Skin of body (tissue), 2 donors: ENCODE results near the gene TIMP2. TPM values are rescaled to one million over a fixed set of nuclear protein-coding genes. Genes with fewer than 3 reads are reported as not detected.
A peak's percentile ranks its signal among the peaks of the same experiment; 100 is the strongest.
"Not testable (repeated sequence)": the region's sequence is repeated elsewhere in the genome, so short reads cannot be mapped to it uniquely, and the experiment has no call there.

Experiments
- DNase-seq: peaks from one replicate; lab custom pipeline; 2025; lab: John Stamatoyannopoulos, UW
- total RNA-seq: library from RNA; depleted of rRNA; stranded (reverse); fragments of >200 nt; gene quantifications from one replicate; pipeline ENCODE4 v1.2.3, GENCODE V29; 2014

The TIMP2 gene
- total RNA-seq, 1 donor from 2014 or later, result 101 TPM

DNA sequence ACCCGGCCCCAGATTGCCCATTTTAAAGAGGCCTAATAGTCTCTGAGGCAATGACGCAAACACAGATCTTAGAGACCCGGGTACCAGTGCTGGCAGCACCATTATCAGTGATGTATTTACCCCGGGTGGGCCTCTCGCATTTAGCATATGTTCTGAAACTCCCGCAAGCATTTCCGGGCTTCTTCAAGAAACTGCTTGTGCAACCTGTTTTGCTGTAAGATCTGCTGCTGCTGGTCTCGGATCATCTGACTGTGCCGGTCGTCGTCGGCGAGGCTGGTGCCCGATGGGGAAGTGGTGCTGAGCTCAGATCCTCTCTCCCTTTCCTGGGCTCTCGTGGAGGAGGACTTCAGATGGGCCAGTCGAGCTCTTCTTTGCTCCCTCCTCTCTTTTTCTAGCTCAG, 34.7 kb downstream of the TIMP2 start:
- DNase-seq, result peak; percentile 37

DNA sequence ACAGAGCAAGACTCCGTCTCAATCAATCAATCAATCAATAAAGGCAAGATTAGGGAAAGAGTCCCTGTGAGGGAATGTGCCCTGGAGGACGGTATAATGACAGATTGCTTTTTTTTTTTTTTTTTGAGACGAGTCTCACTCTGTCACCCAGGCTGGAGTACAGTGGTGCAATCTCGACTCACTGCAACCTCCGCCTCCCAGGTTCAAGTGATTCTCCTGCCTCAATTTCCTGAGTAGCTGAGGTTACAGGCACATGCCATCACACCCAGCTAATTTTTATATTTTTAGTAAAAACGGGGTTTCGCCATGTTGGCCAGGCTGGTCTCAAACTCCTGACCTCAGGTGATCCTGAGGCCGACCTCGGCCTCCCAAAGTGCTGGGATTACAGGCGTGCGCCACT, 35.1 kb downstream of the TIMP2 start:
- not testable (repeated sequence) for DNase-seq

- DNase-seq, result no peak
Measured at GRCh38 chr17:78889531-78889930, 35.7 kb downstream of the TIMP2 start.

DNA sequence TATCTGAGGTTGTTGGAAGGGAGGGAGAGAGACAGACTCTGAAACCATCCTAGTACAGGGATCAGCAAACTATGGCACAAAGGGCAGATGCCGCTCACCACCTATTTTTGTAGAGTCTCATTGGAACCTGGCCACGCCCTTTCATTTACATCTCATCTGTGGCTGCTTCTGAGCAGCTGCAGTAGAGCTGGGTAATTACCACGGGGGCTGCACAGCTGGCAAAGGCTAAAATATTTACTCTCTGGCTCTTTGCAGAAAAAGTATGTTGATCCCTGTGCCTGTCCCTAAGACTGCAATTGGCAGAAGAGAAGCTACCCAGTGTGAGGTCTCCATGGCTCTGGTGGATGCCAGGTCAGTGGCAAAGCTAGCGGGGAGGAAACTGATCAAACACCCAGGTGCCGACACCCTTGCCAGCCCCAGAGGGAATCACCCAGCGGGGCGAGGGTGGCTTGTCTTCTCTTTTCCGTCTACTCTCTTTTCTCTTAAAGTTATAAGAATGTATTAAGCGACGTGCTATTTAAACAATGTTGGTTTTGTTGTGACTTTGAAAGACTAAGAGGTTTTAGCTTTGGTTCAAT, 36.2 kb downstream of the TIMP2 start:
- DNase-seq, result no peak

GRCh38 chr17:78886954-78887353, 38.2 kb downstream of the TIMP2 start:
- no peak for DNase-seq

DNA sequence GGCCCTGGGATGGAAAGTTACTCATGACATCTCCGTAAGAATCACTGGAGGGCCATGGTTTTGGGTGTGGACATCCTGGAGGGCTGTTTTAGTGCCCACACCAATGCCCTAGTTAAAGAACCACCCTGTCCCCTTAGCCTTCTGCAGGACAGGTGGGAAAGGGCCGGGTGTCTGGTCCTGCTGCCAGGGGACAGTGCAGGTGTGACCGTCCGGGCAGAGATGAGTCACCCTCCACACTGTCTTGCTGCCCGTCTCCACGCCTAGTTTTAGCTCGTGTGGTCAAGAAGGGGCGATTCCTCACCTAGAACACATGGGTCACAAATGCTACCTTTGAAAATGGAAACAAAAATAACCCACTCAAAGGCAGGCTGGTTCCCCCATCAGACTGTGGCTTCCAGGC, 39.2 kb downstream of the TIMP2 start:
- DNase-seq, result no peak

GRCh38 chr17:78884876-78885667, 40.1 kb downstream of the TIMP2 start:
- DNase-seq, result no peak

DNA sequence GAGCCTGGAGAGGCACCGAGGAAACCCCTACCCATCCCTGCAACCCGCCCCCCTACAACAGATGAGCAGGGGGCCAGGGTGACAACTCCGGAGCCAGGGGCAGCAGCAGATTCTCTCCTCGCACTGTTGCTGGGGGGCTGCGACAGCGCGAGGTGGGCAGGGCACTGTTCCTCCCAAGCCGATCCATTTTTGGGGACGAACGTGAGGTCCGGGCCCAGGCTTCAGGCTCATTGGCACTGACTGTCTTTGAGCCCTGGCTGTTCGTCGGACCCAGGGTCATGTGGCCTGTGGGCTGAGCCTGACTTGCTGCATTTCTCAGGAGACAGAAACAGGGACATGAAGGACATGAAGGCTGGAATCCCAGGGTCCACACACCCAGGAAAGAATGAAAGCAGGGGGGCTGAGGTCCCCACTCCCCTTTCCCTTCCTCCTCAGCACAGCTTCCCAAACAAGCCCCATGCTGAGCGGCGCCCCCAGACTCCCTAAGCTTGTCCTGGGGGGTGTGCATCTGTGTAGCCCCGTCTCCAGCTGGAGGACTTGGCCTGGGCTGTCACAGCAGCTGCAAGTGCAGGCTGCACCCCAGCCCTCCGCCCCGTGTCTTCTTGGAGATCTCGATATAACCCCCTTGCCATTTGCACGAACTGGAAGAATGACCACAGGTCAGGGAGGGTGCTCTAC, 40.9 kb downstream of the TIMP2 start:
- DNase-seq, result no peak

DNA sequence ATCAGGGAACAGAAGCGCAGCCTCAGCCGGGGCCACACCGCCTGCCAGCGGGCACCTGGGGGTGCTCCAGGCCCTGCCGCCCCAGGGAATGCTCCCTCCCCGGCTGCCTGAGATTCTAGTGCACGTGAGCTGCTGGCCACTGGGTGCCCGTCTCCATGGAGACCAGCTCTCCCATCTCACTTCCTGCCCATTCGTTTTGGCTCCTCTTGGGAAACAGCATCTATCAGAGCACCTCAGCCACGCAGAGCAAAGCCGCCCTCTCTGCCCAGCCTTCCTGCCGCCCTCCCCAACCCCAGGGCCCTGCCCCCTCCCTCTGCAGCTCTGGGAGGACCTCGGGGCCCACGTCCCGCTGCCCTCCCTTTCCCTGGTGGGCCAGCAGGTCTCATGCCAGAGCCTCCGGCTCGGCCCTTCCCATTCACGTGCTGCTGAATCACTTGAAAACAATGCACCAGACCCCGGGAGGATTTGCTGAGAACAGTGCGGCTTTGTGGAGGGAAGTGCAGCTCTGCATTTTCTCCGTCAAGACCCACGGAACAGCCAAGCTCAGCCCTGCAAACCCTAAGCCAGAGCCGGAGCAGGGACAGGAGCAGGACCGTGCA, 41.6 kb downstream of the TIMP2 start:
- DNase-seq, result peak; percentile 94

DNA sequence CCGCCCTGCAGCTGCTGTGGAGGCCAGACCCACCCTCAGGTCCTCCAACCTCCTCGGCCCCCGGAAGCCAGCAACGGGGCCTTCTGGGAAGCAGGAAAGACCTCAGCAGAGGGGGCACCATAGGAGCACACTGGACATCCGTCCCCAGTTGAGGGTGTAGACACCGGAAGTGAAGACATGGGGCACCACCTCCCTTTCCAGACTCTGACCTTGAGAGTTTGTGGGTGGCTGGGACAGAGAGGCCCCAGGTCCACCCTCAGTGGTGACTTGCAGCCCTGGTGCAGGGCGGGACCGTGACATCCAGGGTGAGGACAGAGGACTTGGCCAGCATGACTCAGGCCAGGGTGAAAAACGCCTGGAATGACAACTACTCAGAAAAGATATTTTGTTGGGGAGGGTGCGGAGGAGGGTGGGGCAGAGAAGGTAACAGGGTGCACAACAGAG, 42.1 kb downstream of the TIMP2 start:
- peak; percentile 78 for DNase-seq

DNA sequence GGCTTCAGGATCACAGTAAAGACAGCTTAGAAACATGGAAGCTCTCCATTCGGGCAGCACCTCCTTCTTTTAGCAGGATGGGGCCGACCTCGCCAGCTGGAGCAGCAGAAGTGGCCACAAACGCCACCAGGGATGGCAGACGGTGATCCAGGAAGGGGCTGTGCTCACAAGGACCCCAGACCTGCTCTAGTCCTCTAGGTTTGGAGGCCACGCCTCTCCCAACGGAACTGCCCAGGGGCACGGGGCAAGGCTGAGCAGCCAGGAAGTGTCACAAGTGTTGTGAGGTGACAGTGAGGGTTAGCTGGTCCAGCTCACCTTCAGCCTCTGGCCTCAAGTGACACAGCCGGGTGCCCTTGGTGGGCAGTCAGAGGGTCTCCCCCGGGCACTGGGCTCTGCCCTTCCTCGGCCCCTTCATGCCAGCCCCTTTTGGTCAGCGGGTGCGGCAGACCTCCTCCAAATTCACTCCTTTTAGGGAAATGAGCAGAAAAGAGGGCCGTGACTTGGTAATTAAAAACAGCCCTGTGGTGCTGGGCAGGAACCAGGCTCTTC, 42.6 kb downstream of the TIMP2 start:
- DNase-seq, result no peak

- peak; percentile 94 for DNase-seq
Measured at GRCh38 chr17:78879635-78880186, 45.5 kb downstream of the TIMP2 start.

DNA sequence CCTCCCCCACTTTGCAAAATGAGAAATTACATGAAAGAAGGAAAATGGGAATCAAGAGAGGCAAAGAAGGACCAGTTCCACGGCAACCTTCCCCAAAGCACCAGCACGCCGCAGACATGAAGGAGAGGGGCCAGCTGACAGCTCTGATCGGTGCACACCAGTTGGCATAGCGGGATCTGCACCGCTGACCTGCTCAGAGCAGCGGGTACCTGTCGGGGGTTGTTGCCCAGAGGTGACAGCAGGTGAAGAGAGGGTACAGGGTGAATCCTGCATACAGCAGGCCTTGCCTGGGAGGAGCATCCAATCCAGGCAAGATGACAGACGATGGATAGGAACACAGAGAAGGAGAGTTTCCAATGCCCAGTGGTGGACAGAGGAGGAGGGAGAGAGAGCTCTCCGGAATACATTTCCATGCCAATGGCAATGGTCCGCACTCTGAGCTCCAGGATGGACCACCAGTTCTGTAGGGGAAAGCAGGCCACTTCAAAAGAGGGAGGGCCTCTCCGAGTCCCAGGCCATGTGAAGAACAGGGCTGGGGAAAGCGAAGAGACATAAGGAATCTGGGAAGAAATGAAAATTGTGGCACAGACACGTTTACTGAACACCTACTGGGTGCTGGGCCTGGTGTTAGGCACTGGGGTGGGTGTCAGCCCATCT, 46.2 kb downstream of the TIMP2 start:
- DNase-seq, result no peak

DNA sequence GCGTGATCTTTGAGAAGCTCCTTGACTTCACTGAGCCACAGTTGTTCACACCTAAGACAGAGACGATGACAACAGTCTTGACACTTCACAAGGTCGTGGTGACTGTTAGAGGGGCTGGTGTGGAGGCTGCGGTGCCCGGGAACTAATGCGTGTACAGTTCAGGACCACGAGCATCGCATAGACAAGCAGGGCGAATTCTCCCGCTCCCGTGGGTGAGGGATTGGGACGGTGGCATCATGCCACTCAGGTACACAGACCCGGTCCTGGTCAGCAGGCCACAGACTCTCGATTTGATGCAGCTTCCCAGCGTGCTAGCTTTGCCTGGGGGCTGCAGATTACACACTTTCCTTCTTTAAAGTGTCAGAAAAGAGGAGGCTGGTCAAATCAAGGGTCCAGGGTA, 46.9 kb downstream of the TIMP2 start:
- DNase-seq, result no peak

DNA sequence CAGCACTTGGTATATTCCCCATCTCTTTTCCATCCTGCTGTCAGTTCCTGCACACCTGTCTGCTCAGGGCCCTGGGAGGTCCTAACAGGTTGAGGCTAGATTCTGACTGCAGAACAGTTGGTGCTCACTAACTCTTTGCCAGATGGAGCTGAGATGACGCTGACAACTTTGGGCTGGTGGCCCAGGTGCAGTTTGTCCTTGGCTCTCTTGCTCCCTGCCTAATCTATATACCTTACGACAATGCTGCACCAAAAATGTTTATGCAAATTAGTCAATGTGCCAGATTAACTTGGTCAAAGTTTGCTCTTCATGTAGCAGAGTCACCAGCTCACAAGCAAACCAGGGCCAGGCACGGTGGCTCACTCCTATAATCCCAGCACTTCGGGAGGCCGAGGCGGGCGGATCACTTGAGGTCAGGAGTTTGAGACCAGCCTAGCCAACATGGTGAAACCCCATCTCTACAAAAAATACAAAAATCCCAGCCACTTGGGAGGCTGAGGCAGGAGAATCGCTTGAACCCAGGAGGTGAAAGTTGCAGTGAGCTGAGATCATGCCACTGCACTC, 48.2 kb downstream of the TIMP2 start:
- DNase-seq, result not testable (repeated sequence)

DNA sequence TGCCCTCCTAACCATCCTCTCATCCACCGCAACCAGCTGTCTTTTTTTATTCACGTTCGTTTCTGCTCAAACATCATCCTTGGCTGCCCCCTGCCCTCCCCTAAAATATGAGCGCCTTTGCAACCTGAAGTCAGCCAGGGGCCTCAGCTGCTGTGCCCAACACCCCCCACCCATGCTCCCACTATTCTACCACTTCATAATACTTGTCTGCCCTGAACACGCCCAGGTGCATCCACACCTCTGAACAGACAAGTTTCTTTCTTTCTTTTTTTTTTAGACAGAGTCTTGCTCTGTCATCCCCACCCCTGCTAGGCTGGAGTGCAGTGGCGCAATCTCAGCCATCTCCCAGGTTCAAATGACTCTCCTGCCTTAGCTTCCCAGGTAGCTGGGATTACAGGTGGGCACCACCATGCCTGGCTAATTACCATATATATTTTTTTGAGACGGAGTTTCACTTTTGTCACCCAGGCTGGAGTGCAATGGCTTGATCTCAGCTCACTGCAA, 49.0 kb downstream of the TIMP2 start:
- DNase-seq, result no peak

- no peak for DNase-seq
Measured at GRCh38 chr17:78875363-78876093, 49.7 kb downstream of the TIMP2 start.

- DNase-seq, result no peak
Measured at GRCh38 chr17:78873519-78874340, 51.5 kb downstream of the TIMP2 start.

DNA sequence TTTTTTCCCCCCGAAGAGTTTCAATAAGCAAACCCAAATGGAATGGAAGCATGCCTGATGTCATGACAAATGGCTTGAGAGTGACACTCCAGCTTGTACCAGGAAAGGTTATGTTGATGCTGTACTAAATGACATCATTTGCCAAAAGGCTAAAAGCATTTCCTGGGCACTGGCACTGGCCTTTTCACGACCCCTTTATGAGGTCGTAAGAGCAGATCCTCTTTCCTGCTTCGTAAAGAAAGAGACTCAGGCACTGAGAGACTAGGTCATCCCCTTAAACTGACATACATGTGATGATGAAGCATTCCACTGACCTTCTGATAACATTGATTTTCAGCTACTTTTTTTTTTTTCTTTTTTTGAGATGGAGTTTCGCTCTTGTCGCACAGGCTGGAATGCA, 52.7 kb downstream of the TIMP2 start:
- no peak for DNase-seq
